ENCODE results near the gene ENPP7. TPM values are rescaled to one million over a fixed set of nuclear protein-coding genes. Genes with fewer than 3 reads are reported as not detected.

ENPP7 gene
- total RNA-seq, 1 experiment from 2014 or later = not detected

DNA sequence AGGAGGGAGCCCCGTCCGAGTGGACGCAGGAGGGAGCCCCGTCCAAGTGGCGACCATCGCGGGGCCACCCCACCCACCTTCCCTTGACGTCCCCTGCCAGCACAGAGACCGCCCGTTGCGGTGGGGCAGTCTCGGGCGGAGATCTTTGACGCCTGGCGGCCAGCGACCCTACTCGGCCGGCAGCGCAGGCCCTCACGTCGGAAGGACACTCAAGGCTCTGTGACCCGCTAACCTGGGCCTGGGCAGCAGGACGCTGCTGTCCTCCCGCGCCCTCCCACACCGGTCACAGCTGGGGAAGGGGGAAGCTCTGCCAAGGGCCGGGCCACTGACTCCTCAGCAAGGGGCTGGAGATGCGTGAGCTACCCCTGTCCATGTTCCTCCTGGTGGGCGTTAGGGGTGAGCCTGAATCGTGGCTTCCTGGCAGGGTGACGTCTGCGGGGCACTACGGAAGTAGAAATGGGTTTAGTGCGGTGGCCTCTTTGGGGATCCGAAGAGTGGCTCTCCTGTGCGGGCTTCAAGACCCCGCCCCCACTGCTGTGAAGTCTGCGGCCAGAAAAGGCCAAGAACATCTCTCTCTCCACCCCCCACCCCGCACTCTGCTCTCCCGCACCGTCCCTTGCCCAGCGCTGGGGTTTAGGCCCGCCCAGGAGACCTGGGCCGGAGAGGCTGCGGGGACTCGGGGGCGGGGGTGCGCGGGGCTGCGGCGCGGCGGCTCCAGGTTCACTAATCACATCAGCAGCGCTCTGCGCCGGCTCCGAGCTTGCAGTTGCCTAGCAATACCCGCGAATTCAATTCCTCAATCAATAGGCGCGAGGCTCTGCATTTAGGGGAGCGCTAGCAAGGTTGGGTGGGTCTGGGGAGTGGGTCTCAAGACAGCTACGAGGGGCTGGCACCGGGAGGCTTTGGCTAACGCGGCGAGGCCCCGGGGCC, 60.3 kb downstream of the ENPP7 start:
- DNase-seq (ENCODE audit: low read depth) = no peak

DNA sequence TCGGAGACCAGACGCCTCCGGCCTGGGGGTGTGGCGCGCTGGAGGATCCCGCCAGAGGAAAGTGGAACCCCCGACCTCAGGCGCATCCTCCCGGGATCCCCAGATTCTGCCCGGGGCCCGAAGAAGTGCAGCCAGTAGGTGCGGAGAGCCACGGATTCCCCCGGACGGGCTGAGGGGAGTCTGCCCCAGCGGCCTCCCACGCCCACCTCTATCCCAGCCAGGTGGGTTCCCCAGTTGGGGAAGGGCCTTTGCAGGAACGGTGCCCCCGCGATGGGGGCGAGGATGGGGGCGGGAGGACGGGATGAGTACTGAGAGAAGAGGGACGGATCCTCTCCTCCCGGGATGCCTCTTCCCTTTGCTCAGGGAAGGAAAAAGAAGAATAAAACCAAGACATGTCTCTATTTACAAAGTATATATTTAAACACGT, 61.0 kb downstream of the ENPP7 start:
- DNase-seq (ENCODE audit: low read depth) = no peak

Other genes starting within 250 kb of the ENPP7 start
- not detected in 2 replicates for gene RBFOX3, start 119.9 kb upstream of the ENPP7 start, total RNA-seq (2014; rRNA removed)
- gene CBX2, start 47.2 kb downstream of the ENPP7 start, total RNA-seq (2014; rRNA removed) = 6.7 and 6.8 TPM in 2 replicates
- 5.1 and 10.8 TPM in 2 replicates for gene CBX8, start 66.1 kb downstream of the ENPP7 start, total RNA-seq (2014; rRNA removed)
- gene CBX4, start 108.5 kb downstream of the ENPP7 start, total RNA-seq (2014; rRNA removed) = 18.1 and 18.5 TPM in 2 replicates

Measured in LHCN-M2 (cell line).